IPS-NIHi7 (cell line): ENCODE data around the gene GHRL.

Experiments used
- DNase-seq: peaks from one replicate; pipeline ENCODE4 v3.0.0; 2012; ENCODE audit warnings: mixed read lengths; ENCODE audit errors: extremely low spot score

Gene GHRL, protein sequence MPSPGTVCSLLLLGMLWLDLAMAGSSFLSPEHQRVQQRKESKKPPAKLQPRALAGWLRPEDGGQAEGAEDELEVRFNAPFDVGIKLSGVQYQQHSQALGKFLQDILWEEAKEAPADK

GRCh38 chr3:10292505-10293419 is at the start of gene GHRL:
Gene GHRL (minus strand): TSS chr3:10292947. CDS start chr3:10290180, 2,767 bp downstream.
- no peak for DNase-seq

- DNase-seq: no peak
Observed at GRCh38 chr3:10341901-10342398, 49.2 kb upstream of the GHRL start.

DNA sequence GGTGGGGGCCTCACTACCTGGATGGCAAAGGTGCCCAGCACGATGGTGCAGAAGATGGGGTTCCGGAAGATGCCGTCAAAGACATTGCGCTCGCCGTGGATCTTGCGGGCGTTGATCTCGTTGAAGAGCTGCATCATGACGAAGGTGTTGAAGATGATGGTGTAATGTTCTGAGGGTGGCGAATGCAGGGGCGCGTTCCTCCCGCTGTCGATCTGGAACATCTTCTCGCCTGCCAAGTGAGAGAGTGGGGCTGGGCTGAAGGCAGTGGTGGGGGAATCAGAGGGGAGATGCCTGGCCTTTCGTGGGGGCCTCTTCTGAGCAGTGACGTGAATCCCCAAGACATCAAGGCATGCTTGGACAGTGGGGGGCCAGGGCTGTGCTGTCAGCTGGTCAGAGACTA is 47.7 kb upstream of the GHRL start:
- DNase-seq: no peak

DNA sequence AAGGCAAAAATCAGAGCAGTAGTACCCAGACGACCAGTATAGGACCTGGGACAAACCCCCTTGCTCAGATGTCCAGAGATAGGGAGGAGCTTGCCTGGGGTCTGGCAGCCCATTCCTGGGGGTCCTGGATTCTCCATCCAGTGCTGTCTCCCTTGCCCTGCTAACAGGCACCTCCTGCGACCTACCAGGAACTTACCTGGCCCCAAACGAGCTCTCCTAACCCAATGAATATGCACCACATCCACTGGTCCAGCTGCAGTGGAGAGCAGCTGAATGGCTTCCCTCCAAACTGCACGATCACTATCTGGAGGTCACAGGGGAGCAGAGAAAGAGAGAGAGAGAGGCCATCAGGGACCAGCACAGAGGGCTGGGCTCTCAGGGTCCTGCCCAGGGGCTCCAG is 47.3 kb upstream of the GHRL start:
- no peak for DNase-seq

DNA sequence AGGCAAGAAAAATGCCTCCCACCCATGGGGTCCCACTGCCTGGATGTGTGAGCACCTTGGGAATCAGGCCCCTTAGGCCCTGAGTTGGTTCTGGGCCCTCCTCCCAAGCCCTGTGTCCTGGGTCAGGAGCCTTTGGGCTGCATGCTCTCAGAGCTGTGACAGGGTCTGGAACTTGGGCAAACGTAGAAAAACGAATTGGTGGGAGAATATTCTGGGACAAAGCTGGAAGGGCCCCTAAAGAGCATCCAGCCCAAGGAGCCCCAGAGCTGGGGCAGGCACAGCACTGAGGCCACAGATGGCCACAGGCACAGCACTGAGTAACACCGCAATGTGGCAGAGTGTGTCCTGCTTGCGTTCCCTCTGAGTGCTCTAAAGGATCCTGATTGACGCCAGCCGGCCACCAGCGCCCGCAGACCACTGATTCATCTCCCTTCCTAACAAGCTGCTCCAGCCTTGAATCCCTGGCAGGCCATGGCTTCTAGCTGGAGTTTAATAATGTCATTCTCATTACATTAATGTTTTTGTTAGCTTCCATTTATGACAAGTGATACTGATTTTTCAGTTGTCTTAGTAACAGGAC is 46.7 kb upstream of the GHRL start:
- no peak for DNase-seq

GRCh38 chr3:10338591-10339353 is 46.0 kb upstream of the GHRL start:
- DNase-seq: no peak

DNA sequence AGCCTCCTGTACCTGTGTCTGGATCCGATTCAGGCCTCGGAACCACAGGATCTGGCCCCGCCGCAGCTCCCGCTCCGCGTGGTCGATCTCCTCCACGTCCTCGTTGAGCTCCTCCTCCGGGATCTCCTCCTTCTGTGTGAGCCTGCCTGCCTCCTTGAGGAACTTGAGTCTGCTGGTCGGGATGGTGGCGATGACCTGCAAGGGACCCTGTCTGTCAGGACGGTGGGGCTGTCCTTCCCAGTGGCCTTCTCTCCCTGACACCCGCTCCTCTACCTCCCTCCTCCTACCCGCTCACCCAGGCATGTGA is 45.4 kb upstream of the GHRL start:
- no peak for DNase-seq

DNA sequence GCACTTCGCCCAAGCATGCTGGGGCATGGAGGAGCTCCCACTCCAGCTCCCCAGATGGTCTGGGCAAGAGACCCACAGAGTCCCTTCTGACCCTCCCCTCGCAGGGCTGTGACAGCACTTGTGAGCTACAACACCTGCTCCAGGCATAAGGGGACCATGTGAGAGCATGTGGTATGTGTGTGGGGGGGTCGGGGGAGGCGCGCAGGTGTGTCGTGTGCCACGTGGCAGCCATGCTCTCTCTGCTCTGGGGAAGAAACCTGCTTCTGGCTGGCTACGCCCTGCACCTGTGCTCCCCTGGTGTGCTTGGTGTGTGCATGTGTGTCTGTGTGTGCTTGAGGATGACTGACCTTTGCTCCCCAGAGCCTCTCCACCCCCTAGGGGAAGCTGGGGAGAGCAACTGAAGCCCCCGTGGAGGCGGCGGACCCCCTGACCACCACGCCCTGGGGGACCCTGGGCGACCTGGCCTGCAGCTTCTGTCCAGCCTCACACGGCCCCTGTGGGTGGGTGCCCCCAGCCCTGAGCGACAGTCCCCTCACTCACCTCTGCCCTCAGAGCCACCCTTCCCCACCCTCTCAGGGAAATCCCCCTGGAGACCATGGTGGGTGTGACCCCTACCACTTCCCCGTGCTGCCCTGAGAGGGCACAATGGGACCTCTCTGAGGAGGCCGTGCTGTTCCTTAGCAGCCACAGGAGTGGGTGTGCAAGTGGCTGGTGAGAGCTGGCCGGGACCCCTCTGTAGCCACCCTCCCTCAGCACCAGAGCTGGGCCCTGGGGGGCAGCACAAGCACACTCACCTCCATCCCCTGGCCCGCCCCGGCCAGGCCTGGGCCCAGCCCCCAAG is 44.8 kb upstream of the GHRL start:
- DNase-seq: no peak

- DNase-seq: no peak
Observed at GRCh38 chr3:10336761-10337160, 44.0 kb upstream of the GHRL start.

DNA sequence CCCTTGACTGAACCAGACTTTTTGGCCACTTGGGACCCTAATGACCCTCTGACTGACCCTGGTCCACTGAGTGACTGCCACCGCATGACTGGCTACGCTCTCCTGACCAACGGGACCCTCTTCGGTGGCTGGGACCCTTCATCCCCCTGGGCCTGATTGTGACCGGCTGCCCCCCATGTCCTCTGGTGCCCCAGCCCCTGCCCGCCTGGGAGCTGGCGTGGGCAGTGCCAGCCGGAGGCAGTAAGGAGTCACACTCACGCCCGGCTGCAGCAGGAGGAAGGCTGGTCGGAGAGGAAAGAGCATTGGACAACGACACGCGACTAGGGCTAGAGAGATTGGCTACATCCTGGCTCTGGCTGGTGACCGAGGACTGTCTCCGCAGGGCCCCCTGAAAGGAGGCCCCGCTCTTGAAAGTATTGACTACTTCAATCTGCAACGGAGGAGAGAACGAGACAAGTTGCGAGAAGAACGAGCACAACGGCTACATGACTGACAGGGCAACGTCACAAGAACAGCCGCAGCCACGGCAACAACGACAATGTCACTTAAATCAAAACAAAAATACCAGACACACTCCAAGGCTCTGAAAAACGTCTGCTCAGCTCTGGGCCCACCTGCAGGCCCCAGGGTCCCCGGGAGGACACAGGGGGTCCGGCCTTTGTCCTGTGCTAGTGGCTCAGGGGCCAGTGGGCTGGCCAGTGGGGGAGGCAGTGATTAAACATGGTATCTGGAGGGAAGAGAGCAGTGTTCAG is 43.3 kb upstream of the GHRL start:
- no peak for DNase-seq

GRCh38 chr3:10335190-10335738 is 42.5 kb upstream of the GHRL start:
- DNase-seq: no peak

- peak; percentile 66 for DNase-seq
Observed at GRCh38 chr3:10334459-10334858, 41.7 kb upstream of the GHRL start.

DNA sequence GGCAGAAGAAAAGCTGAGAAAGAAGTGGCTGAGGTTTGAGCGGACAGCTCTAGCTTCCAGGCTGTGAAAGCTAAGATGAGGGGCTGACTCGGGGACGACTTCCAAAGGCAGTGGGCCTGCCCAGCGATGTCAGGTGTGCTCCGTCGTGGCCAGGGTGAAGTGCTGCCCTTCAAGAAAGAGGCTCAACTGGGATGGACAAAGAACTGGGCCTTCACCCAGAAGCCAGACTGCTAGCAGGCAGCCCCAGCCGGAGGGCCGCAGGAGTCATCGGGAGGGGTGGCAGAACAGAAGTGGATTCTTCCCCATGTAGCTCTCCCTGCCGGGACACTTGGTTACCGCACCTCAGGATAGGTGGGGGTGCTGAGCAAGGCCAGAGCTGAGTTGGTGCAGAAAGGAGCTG is 41.3 kb upstream of the GHRL start:
- DNase-seq: no peak

DNA sequence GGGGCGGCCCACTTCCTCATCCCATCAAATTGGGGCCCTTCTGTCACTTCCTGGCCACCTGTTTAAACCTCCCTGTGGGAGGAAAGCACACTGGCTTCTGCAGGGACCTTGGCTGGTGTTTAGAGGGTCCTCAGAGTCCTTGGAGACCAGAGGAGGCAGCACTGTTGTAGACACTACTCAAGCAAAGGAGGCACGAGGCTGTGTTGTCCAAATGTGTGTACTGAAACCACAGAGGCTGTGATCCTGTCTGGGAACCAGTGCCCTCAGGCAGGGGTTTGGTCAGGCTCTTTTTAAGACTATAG is 40.6 kb upstream of the GHRL start:
- DNase-seq: no peak

- DNase-seq: no peak
Observed at GRCh38 chr3:10332481-10333348, 40.0 kb upstream of the GHRL start.

GRCh38 chr3:10331320-10331719 is 38.6 kb upstream of the GHRL start:
- no peak for DNase-seq

DNA sequence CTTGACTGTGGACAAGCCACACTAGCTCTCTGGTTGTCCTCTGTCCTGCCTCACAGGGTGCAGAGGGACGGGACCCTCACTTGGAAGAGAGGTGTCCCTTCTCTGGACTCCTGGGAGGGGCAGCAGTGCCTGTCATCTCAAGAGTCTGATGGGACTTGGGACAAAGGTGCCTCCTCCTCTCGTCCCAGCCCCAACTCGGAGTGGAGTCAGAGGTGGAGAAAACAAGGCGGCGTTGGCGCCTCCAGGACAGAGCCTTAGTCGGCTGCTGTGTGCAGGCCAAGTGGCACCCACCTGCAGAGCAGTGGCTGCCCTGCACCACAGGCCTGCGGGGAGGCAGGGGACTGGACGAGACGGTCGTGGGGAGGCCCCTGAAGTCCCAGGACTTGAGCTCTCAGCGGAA is 37.6 kb upstream of the GHRL start:
- no peak for DNase-seq

DNA sequence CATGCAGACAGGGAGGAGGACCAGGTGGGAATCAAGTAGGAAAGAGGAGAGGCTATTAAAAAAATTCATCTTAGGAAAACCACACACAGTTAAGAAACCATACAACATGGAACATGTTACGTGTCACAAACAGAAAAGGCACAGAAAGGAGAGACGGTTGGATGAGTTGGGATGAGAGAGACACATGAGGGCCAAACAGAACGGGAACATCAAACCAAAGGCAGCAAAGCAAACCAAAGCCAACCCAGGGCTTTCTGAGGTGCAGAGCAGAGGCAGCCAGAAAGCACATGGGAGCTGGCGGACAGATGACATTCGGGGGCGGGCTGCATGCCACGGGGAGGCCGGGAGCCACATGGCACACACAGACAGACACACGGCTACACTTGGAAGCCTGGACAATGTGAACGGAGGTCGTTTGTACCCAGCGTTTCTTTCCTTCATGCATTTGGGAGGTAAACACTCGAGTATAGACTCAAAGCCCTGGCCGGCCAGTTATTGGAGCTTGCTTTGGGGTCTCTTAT is 36.8 kb upstream of the GHRL start:
- DNase-seq: no peak

- DNase-seq: no peak
Observed at GRCh38 chr3:10328460-10329071, 35.8 kb upstream of the GHRL start.
